HUES48 (cell line): Measurements from ENCODE around the gene MAPKAP1.

ENCODE experiments used
- H3K27ac ChIP-seq: one replicate; pipeline ENCODE4 v1.7.0; 2013; ENCODE audit warnings: low read depth, low read length, inconsistent platforms
- H3K27me3 ChIP-seq: 2 replicates; pipeline ENCODE4 v1.6.1; 2013; ENCODE audit warnings: mild to moderate bottlenecking, low read length; ENCODE audit not compliant: control insufficient read depth, insufficient read depth
- H3K36me3 ChIP-seq: 2 replicates; pipeline ENCODE4 v1.6.1; 2013; ENCODE audit warnings: low read length; ENCODE audit not compliant: control insufficient read depth, insufficient read depth
- H3K4me1 ChIP-seq: 2 replicates; pipeline ENCODE4 v1.6.1; 2013; ENCODE audit warnings: mild to moderate bottlenecking, low read length; ENCODE audit not compliant: control insufficient read depth, insufficient read depth
- H3K4me3 ChIP-seq: 2 replicates; pipeline ENCODE4 v1.5.1; 2013; ENCODE audit warnings: mild to moderate bottlenecking, low read depth, low read length
- H3K9ac ChIP-seq: 2 replicates; pipeline ENCODE4 v1.6.1; 2013; ENCODE audit warnings: mild to moderate bottlenecking, low read depth, low read length, moderate library complexity
- H3K9me3 ChIP-seq: 2 replicates; pipeline ENCODE4 v1.6.1; 2013; ENCODE audit warnings: low read length; ENCODE audit not compliant: control insufficient read depth, insufficient read depth

MAPKAP1 gene

DNA sequence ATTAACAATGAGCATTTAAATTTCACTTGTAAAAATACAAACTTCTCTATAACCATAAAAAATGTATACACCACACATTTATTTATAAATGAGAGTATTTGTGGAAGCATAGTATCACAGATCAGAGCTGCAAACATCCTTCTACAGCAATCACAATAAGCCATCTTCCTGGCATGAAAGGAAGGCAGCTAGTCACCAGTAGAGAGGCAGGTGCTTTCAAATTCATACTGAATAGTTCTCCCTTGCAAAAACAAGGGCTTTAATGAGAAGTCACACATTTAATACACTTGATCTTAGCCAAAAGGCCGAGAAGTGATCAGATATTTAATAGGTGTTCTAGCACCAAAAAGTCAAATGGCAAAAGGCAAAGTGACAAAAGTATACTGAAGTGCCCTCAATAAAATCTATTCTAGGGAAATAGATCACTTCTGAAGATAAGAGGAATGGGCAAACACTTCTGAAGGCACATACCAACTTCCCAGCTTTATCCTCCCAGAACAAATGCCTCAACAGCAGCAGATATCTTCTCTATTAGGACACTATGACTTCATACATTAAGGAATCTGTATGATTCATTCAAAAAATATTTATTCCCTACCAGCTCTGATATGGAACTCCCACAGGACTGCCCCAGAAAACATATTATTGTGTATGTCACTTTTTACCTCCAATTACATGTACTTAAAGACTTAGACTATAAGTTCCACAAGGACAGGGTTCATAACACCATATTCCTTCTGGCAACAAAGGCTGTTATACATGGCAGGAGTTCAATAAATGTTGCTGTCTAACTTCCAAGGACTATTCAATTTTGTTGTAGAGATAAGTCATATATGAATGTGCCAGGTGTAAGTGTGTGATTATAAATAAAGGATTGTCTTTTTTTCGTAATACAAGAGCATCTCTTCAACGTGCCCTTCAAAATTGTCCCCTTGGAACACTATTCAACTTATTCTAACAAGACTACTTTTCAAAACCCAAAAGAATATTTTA lies 31.7 kb downstream of the MAPKAP1 start:
- 0 out of 2 replicates have a peak, but pooled peaks cover 6% of the 10 kb centered on the region for H3K36me3 ChIP-seq
- H3K4me1 ChIP-seq = peaks cover 34% of the 10 kb centered on the region
- no peaks in the 10 kb centered on the region for H3K9me3 ChIP-seq
- peak overlapping the region; percentile 71 for H3K27ac ChIP-seq
- H3K27me3 ChIP-seq = no peaks in the 10 kb centered on the region
- H3K4me3 ChIP-seq = no peak overlapping the region
- no peak overlapping the region for H3K9ac ChIP-seq

DNA sequence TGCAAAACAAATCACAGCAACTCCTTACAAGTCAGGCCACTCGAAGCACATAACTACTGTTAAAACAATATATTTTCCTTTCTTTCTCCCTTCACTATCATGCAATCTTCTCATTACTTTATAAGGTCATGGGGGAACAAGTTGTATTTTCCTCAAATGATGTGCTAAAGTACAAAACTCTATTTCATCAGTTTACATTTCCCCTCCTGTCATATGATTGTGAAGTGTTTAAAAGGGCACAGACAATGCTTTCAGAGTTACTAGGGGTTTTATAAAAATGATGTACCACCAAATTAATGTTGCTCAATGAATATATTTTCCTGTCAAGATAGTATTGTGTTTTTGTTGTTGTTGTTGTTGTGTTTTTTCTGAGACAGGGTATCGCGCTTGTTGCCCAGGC lies 34.1 kb downstream of the MAPKAP1 start:
- no peak overlapping the region for H3K4me3 ChIP-seq
- no peak overlapping the region for H3K27ac ChIP-seq
- H3K9me3 ChIP-seq = no peaks in the 10 kb centered on the region
- H3K4me1 ChIP-seq = peaks cover 34% of the 10 kb centered on the region
- no peak overlapping the region; the same call in 1 of the 2 replicates for H3K9ac ChIP-seq
- H3K27me3 ChIP-seq = no peaks in the 10 kb centered on the region
- 0 out of 2 replicates have a peak, but pooled peaks cover 6% of the 10 kb centered on the region for H3K36me3 ChIP-seq

DNA sequence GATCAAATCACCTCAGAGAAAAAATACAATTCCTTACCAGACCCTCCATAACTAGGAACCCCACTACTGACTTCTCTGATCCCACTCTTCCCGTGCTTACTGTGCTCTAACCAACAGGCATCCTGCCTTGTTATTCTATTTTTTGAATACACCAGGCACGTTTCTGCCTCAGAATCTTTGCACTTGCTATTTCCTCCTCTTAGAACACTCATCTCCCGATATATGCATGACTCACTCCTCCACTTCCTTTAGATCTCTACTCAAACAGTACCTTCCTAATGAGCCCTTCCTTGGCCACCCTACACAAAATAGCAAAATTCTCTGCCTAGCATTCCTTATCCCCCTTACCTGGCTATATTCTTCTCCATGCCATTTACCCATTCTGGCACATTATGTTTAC lies 43.9 kb downstream of the MAPKAP1 start:
- Histone ChIP-seq H3K4me1 (peaks cover 11% of the 10 kb centered on the region), H3K27me3 (no peaks in the 10 kb centered on the region), H3K9ac (no peak overlapping the region), H3K4me3 (no peak overlapping the region), H3K36me3 (peaks cover 9% of the 10 kb centered on the region), H3K27ac (no peak overlapping the region), H3K9me3 (no peaks in the 10 kb centered on the region)

DNA sequence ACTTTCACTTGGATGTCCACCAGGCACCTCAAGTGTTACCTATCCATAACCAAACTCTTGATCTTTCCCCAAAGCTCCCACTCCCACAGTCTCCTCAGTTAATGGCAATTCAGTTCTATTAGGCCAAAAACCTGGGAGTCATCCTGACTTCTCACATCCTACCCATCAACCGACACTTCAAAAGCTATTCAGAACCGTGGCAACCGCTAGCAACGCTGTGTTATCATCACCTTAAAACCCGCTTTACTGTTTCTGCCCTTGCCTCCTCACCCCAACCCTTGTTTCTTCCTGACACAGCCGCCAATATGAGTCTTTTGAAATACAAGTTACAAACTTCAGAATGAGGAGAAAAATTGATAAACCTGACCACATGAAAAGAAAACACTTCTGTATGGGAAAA lies 46.5 kb downstream of the MAPKAP1 start:
- no peaks in the 10 kb centered on the region for H3K9me3 ChIP-seq
- no peak overlapping the region for H3K27ac ChIP-seq
- no peak overlapping the region for H3K9ac ChIP-seq
- no peak overlapping the region for H3K4me3 ChIP-seq
- no peaks in the 10 kb centered on the region for H3K27me3 ChIP-seq
- peaks cover 1% of the 10 kb centered on the region; the same call in 1 of the 2 replicates for H3K36me3 ChIP-seq
- peaks cover 32% of the 10 kb centered on the region for H3K4me1 ChIP-seq

DNA sequence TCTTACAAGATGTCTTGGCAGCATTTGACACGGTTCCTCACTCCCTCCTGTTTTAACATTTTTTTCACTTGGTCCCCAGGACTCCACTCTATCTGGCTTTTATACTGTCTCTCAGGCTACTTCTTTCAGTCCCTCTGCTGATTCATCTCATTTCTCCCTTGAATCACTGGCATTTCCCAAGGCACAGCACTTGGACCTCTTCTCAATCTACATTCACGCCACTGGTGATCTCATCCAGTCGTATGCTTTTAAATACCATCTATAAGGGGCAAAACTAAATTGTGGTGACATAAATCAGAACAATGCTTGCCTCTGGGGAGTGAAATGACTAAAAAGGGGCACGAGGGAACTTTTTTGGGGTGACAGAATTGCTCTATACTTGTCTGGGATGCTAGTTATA lies 47.1 kb downstream of the MAPKAP1 start:
- no peaks in the 10 kb centered on the region for H3K27me3 ChIP-seq
- H3K9ac ChIP-seq = no peak overlapping the region
- no peaks in the 10 kb centered on the region for H3K36me3 ChIP-seq
- H3K27ac ChIP-seq = no peak overlapping the region
- H3K4me1 ChIP-seq = peaks cover 38% of the 10 kb centered on the region
- no peak overlapping the region for H3K4me3 ChIP-seq
- no peaks in the 10 kb centered on the region for H3K9me3 ChIP-seq

DNA sequence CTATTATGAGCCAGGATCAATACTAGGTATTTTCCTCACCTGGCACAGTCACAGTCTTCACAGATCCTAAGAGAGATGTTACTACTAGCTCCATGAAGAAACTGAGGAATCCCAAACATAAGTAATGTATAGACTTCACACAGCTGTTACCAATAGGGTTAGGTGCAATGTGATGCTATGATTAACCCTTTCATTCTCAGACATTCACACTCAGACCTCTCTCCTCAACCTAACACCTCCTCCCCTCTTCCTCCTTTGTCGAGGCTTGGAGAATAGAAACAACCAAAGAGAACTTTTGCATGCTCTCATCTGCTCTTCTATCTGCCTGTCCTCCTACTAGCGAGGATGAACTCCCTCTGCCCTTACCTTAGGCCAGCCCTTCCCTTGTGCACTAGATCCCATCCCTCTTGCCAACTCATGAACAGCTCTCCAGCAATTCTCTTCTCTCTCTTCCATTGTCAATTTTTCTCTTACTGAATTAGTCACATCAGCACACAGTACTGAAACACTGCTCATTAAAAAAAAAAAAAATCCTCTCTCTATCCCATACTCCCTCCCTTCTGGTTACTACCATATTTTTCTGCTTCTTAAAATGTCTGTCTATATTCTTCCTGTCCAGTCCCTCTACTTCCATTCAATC lies 47.7 kb downstream of the MAPKAP1 start:
- no peak overlapping the region for H3K27ac ChIP-seq

DNA sequence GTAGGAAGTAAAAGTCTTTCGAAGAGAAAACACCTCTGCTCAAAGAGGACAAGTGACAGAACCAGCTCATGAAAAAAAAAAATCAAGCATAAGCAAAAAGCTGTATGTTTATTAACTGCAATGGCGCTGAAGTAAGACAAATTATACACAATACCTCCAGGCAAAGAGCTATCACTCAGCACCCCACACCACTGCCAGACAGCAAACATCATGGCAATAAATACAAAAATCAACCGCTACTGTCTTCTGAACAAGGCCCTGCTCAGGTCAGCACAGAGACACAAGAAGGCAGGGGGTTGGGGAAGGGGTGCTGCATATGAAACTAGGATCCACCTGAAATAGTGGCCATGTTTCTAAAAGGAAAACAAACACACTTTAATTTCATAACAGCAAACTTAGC lies 50.4 kb downstream of the MAPKAP1 start:
- Histone ChIP-seq H3K4me1 (peaks cover 71% of the 10 kb centered on the region), H3K9ac (0 out of 2 replicates have a peak overlapping the region, but pooled peaks have one; percentile 27), H3K27me3 (no peaks in the 10 kb centered on the region), H3K27ac (peak overlapping the region; percentile 90), H3K9me3 (no peaks in the 10 kb centered on the region), H3K4me3 (no peak overlapping the region), H3K36me3 (no peaks in the 10 kb centered on the region)

More for the DNA sequence above, 47.7 kb downstream of the MAPKAP1 start:
- no peaks in the 10 kb centered on the region for H3K27me3 ChIP-seq
- no peaks in the 10 kb centered on the region for H3K9me3 ChIP-seq
- H3K9ac ChIP-seq = no peak overlapping the region
- H3K36me3 ChIP-seq = no peaks in the 10 kb centered on the region
- peaks cover 44% of the 10 kb centered on the region for H3K4me1 ChIP-seq
- no peak overlapping the region for H3K4me3 ChIP-seq

DNA sequence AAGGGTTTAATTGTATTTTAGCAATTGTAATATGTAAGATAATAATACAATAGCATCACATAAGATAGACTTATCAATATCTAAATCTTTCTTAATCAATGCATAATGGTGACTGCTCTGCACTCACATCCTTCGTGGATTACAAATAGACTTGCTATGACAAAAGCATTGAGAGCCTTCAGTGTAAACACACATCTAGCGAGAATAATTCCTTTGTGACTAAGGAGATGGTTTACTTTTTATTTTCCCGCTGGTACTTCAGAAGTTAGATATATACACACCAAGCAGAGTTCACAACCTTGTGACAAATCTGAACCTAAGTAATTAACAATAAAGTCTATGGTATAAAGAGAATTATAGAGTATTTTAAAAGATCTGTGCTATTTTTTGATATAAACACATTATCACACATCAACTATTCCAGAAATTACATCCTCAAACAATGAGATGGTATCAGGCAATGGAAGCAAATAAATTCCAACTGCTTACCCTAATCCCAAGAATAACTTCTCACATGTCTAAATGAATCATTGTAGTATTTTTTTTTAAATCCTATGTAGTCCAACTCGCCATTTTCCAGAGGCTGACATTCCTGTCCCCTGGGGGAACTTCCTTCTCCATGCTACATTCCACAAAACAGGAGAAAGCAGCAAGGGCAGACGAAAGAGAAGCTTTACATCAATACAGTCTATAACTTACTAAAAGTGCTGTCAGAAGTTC lies 51.2 kb downstream of the MAPKAP1 start:
- peak overlapping the region; percentile 14; the same call in 1 of the 2 replicates for H3K9ac ChIP-seq
- H3K4me3 ChIP-seq = peak overlapping the region; percentile 15; the same call in 1 of the 2 replicates
- H3K27ac ChIP-seq = peak overlapping the region; percentile 90
- peaks cover 77% of the 10 kb centered on the region for H3K4me1 ChIP-seq
- no peaks in the 10 kb centered on the region for H3K36me3 ChIP-seq
- no peaks in the 10 kb centered on the region for H3K9me3 ChIP-seq
- no peaks in the 10 kb centered on the region for H3K27me3 ChIP-seq

DNA sequence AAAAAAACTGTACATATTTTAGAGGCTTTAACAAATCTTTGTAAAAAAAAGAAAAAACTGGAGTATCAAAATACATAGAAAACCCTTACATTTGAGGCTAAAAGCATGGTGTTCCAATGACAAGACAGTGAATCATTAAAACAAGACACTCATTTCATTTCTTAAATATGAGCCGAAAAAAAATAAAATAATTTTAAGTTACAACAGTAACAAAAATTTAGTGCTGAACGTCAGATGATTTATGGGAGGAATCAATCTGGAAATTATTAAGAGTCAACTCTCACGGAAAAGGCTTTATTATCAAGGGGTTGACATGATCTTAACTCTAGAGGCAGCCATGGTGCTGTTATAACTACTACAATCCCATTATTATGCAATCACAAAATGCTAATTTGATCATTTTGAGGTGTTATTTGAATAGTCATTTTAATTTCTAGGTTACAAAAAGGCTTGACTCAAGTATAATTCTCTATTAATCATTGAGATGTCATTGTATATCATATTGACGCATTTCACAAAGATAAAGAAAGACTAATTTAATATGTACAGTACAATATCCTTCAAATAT lies 51.9 kb downstream of the MAPKAP1 start:
- H3K9me3 ChIP-seq = no peaks in the 10 kb centered on the region
- H3K4me3 ChIP-seq = peak overlapping the region; percentile 24; the same call in 1 of the 2 replicates
- peak overlapping the region; percentile 90 for H3K27ac ChIP-seq
- peaks cover 83% of the 10 kb centered on the region for H3K4me1 ChIP-seq
- H3K36me3 ChIP-seq = no peaks in the 10 kb centered on the region
- H3K9ac ChIP-seq = 0 out of 2 replicates have a peak overlapping the region, but pooled peaks have one; percentile 14
- no peaks in the 10 kb centered on the region for H3K27me3 ChIP-seq

DNA sequence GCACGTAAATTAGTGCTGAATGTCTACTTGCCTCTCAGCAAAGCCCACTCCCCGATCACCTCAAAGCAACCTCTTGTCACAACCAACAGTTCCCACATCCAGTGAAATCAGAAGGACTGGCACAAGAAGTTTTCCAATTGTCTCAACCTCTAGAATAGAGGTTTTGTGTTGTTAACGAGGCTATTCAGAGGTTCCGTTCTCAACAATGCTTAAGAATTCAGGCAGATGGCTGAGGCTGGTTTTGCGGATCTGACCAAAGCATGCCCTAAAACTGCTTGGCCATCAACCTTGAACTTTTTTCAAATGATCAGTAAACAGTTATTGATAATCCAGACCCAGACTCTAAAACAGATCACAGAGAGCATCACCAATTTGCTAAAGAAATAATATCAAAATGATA lies 52.9 kb downstream of the MAPKAP1 start:
- no peaks in the 10 kb centered on the region for H3K9me3 ChIP-seq
- no peaks in the 10 kb centered on the region for H3K36me3 ChIP-seq
- H3K9ac ChIP-seq = peak overlapping the region; percentile 40
- no peaks in the 10 kb centered on the region for H3K27me3 ChIP-seq
- H3K4me1 ChIP-seq = peaks cover 84% of the 10 kb centered on the region
- H3K27ac ChIP-seq = peak overlapping the region; percentile 90
- peak overlapping the region; percentile 24 for H3K4me3 ChIP-seq
